Endothelial cell of umbilical vein (primary cell): ENCODE data around the gene PTCH2. TPM values are rescaled to one million over a fixed set of nuclear protein-coding genes. Genes with fewer than 3 reads are reported as not detected.

ENCODE experiments used
- BruUV-seq: library from RNA; stranded (reverse); fragments of 400-500 nt; replicated peaks from 2 replicates; lab custom pipeline; 2021; lab: Mats Ljungman, UMichigan
- CTCF ChIA-PET: fragments of 300-600, 350-600 bp; sonication (Branson Sonifier 250); formaldehyde crosslinking; loops from one replicate; lab custom pipeline; 2021; ENCODE audit warnings: antibody characterized with exemption, inconsistent platforms; lab: Charles Lee
- POLR2A ChIA-PET: fragments of 300-600, 350-600 bp; sonication (Branson Sonifier 250); formaldehyde crosslinking; loops from one replicate; lab custom pipeline; 2021; ENCODE audit warnings: antibody characterized with exemption, inconsistent platforms; lab: Charles Lee
- DNase-seq: peaks from one replicate; pipeline ENCODE4 v3.0.0-alpha.2; 2011; ENCODE audit warnings: low read depth, low spot score
- FAIRE-seq: peaks from 2 replicates; lab custom pipeline; 2011; peaks lifted over from hg19 to GRCh38; lab: Jason Lieb, UNC
- H2AFZ ChIP-seq: 2 replicates; pipeline ENCODE4 v1.6.0; 2012; ENCODE audit warnings: low read depth, low read length, control low read depth, inconsistent platforms
- H3K27ac ChIP-seq: 2 replicates; pipeline ENCODE4 v1.5.1; 2011; ENCODE audit warnings: low read depth, mild to moderate bottlenecking, control low read depth, low read length, moderate library complexity; ENCODE audit not compliant: insufficient read depth
- H3K27me3 ChIP-seq, 2 experiments: 2 replicates each; pipeline versions ENCODE4 v1.6.0 to v1.6.1; 2011; ENCODE audit warnings: low read length in 2 of 2, mixed read lengths in 1 of 2; ENCODE audit not compliant: control insufficient read depth in 2 of 2, insufficient read depth in 2 of 2
- H3K36me3 ChIP-seq, 2 experiments: 2 replicates in 1 of 2; 3 replicates in 1 of 2; pipeline ENCODE4 v1.5.1; 2011; ENCODE audit warnings: low read length in 2 of 2, mild to moderate bottlenecking in 1 of 2, moderate library complexity in 1 of 2; ENCODE audit not compliant: control insufficient read depth in 2 of 2, insufficient read depth in 2 of 2; ENCODE audit errors: extremely low read depth in 1 of 2
- H3K4me1 ChIP-seq: 3 replicates; pipeline ENCODE4 v1.5.1; 2011; ENCODE audit warnings: mild to moderate bottlenecking, low read length; ENCODE audit not compliant: control insufficient read depth, insufficient read depth; ENCODE audit errors: extremely low read depth
- H3K4me2 ChIP-seq: 2 replicates; pipeline ENCODE4 v1.6.1; 2011; ENCODE audit warnings: low read length, control low read depth, mixed read lengths; ENCODE audit not compliant: insufficient read depth
- H3K4me3 ChIP-seq, 3 experiments: fragments of 200-600 bp in 1 of 3; sonication (generic), shearing (Covaris generic) in 1 of 3; replicated peaks in 1 of 3; 2 replicates each; pipeline ENCODE4 v1.5.1; 2011 to 2016; ENCODE audit warnings: control low read depth in 3 of 3, low read length in 3 of 3, mild to moderate bottlenecking in 2 of 3, inconsistent platforms in 1 of 3, low read depth in 1 of 3, moderate library complexity in 1 of 3; ENCODE audit not compliant: insufficient read depth in 1 of 3
- H3K79me2 ChIP-seq: 2 replicates; pipeline ENCODE4 v1.6.0; 2012; ENCODE audit warnings: low read length, inconsistent platforms; ENCODE audit not compliant: control insufficient read depth, insufficient read depth
- H3K9ac ChIP-seq: replicated peaks from 2 replicates; pipeline ENCODE3; 2011; ENCODE audit warnings: low read length, control low read depth; ENCODE audit not compliant: insufficient read depth; ENCODE audit errors: extremely low read depth
- H3K9me1 ChIP-seq: replicated peaks from 3 replicates; pipeline ENCODE4 v1.6.0; 2011; ENCODE audit warnings: mild to moderate bottlenecking, low read length; ENCODE audit not compliant: control insufficient read depth, insufficient read depth; ENCODE audit errors: extremely low read depth
- H3K9me3 ChIP-seq: replicated peaks from 2 replicates; pipeline ENCODE4 v1.5.1; 2012; ENCODE audit warnings: low read length, inconsistent platforms; ENCODE audit not compliant: control insufficient read depth, insufficient read depth
- H4K20me1 ChIP-seq: replicated peaks from 2 replicates; pipeline ENCODE3; 2011; ENCODE audit warnings: mild to moderate bottlenecking, low read length; ENCODE audit not compliant: control insufficient read depth, insufficient read depth; ENCODE audit errors: extremely low read depth
- EZH2 ChIP-seq: IDR thresholded peaks from 2 replicates; pipeline ENCODE4 v1.6.1; 2012; ENCODE audit warnings: borderline replicate concordance, low read depth, mild to moderate bottlenecking, moderate library complexity, low read length, inconsistent platforms; ENCODE audit not compliant: severe bottlenecking
- FOS ChIP-seq: IDR thresholded peaks from 2 replicates; pipeline ENCODE4 v1.6.1; 2011; ENCODE audit warnings: mild to moderate bottlenecking, low read length, moderate library complexity, borderline replicate concordance; ENCODE audit not compliant: insufficient read depth
- GATA2 ChIP-seq: IDR thresholded peaks from 2 replicates; pipeline ENCODE4 v1.7.0; 2011; ENCODE audit warnings: low read depth, mild to moderate bottlenecking, moderate library complexity, mixed read lengths, low read length; ENCODE audit not compliant: insufficient read length, insufficient read depth
- JUN ChIP-seq: IDR thresholded peaks from 2 replicates; pipeline ENCODE4 v1.6.1; 2011; ENCODE audit warnings: borderline replicate concordance, low read depth; ENCODE audit not compliant: insufficient read length, insufficient read depth
- MYC ChIP-seq: IDR thresholded peaks from one replicate; pipeline ENCODE4 v1.6.1; 2011; ENCODE audit warnings: mild to moderate bottlenecking, low read depth, low read length
- POLR2A ChIP-seq: IDR thresholded peaks from 2 replicates; pipeline ENCODE4 v1.6.1; 2012; ENCODE audit warnings: low read depth, mild to moderate bottlenecking, control low read depth, low read length
- POLR2AphosphoS5 ChIP-seq: IDR thresholded peaks from 2 replicates; pipeline ENCODE4 v1.6.1; 2012; ENCODE audit warnings: low read depth, mild to moderate bottlenecking, control low read depth, low read length, moderate library complexity; ENCODE audit not compliant: insufficient read depth
- dilution Hi-C: fragments of 300-500 bp; cut with MboI; formaldehyde crosslinking; loops from one replicate; pipeline ENCODE4 v1.15.0; 2019; ENCODE audit warnings: low sequenced_read_pairs; ENCODE audit not compliant: extremely low pct_ligation_motif_present
- intact Hi-C: fragments of 100-400 bp; cut with micrococcal nuclease; formaldehyde crosslinking; loops from one replicate; pipeline ENCODE4 v1.10.0; 2022
- polyA plus RNA-seq, 4 experiments: library from polyadenylated mRNA; depleted of rRNA in 3 of 4; stranded (reverse) in 3 of 4; unstranded in 1 of 4; fragments of >200 nt; gene quantifications; 2 replicates each; pipeline versions ENCODE4 v1.2.1 to v1.2.3, GENCODE V29; 2011 to 2012; ENCODE audit warnings: missing spikeins in 1 of 4
- total RNA-seq: library from RNA; stranded (reverse); gene quantifications from 2 replicates; pipeline ENCODE4 v1.2.3, GENCODE V29; 2021
- TF ChIP-seq, protein P1 (sequence below): IDR thresholded peaks from 2 replicates; pipeline ENCODE4 v1.6.1; 2011; ENCODE audit not compliant: insufficient read depth, insufficient read length
- TF ChIP-seq, protein P2 (sequence below), 2 donors: IDR thresholded peaks; 1 replicate in 1 of 2; 2 replicates in 1 of 2; pipeline ENCODE4 v1.5.1; 2011; ENCODE audit warnings: low read length in 2 of 2, mild to moderate bottlenecking in 2 of 2, moderate library complexity in 2 of 2, control low read depth in 1 of 2, inconsistent platforms in 1 of 2, low read depth in 1 of 2; ENCODE audit not compliant: insufficient read depth in 1 of 2; ENCODE audit errors: extremely low read depth in 1 of 2

The PTCH2 gene
- total and polyA plus RNA-seq, 2 donors (not counting 3 experiments of a cell fraction or from before 2014, with no cell fraction given): 1.8 TPM

DNA sequence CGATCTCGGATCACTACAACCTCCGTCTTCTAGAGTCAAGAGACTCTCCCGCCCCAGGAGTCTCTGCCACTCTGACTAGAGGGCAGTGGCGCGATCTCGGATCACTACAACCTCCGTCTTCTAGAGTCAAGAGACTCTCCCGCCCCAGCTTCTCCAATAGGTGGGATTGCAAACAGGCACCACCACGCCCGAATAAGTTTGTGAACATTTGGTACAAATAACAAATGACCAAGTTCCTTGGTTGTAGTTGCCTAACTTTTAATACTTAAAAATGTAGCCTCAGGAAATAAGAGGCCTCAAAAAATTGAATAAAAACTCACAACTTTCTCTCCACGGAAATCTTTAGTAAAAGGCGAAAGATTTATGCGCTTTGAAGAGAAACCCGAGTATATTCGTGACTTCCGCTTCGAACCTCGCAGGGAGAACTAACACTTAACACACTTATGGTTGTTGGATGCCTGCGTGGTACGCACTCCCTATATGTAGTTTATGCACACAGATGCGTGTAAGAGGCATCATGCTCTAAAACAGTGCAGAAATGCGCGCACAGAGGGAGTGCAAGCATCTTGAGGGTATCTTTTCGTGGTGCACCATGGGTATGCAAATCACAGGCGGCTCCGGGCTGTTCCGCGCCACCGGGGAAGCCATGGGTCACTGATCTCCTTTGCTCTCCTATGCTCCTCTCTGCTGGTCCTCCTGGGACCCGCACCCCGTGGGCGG is 23.3 kb downstream of the PTCH2 start:
- no peaks in the 10 kb centered on the region for H3K27me3 ChIP-seq
- no peaks in the 10 kb centered on the region for H3K9me3 ChIP-seq
- H3K79me2 ChIP-seq: no peaks in the 10 kb centered on the region
- CTCF ChIA-PET: interaction anchor here (0.6 to 7.1 kb wide), 9 partner anchors 10 to 191 kb away, joined by 3 to 57 read pairs (median 6); partner anchors contain the start of genes BEST4, BTBD19, HECTD3 and PLK3
- FAIRE-seq (peak; percentile 98), DNase-seq (peak; percentile 82)
- H3K4me3 ChIP-seq: peak overlapping the region; percentile 5 to 62 (median 17)
- H3K9ac ChIP-seq: peak overlapping the region; percentile 90
- H3K4me2 ChIP-seq: peak overlapping the region; percentile 86
- dilution Hi-C loops (no loop called here), intact Hi-C loops (loop anchor here (1.0 kb wide), 5 partner anchors 8 to 89 kb away; partner anchors contain the start of gene DYNLT4)
- peaks cover 10% of the 10 kb centered on the region for H3K4me1 ChIP-seq
- H2AFZ ChIP-seq: peak overlapping the region; percentile 52
- H3K27ac ChIP-seq: peak overlapping the region; percentile 91
- no peaks in the 10 kb centered on the region for H3K9me1 ChIP-seq
- no peaks in the 10 kb centered on the region for H4K20me1 ChIP-seq
- POLR2A ChIA-PET: interaction anchor here (0.6 to 7.3 kb wide), 20 partner anchors 11 to 520 kb away, joined by 3 to 97 read pairs (median 5); partner anchors contain the start of genes BEST4, BTBD19, DYNLT4 and EIF2B3
- TF ChIP-seq MYC (no peak), POLR2A (peak; percentile 100), EZH2 (no peak), GATA2 (peak; percentile 40), POLR2AphosphoS5 (peak; percentile 100), FOS (no peak), JUN (no peak)
- TF ChIP-seq, protein P1, sequence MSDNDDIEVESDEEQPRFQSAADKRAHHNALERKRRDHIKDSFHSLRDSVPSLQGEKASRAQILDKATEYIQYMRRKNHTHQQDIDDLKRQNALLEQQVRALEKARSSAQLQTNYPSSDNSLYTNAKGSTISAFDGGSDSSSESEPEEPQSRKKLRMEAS: no peak
- TF ChIP-seq, protein P2, sequence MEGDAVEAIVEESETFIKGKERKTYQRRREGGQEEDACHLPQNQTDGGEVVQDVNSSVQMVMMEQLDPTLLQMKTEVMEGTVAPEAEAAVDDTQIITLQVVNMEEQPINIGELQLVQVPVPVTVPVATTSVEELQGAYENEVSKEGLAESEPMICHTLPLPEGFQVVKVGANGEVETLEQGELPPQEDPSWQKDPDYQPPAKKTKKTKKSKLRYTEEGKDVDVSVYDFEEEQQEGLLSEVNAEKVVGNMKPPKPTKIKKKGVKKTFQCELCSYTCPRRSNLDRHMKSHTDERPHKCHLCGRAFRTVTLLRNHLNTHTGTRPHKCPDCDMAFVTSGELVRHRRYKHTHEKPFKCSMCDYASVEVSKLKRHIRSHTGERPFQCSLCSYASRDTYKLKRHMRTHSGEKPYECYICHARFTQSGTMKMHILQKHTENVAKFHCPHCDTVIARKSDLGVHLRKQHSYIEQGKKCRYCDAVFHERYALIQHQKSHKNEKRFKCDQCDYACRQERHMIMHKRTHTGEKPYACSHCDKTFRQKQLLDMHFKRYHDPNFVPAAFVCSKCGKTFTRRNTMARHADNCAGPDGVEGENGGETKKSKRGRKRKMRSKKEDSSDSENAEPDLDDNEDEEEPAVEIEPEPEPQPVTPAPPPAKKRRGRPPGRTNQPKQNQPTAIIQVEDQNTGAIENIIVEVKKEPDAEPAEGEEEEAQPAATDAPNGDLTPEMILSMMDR (IDR thresholded peaks at IDR 0.05; ENCODE audit: extremely low read depth in 1 of 2, insufficient read depth in 1 of 2, low read depth in 1 of 2, low read length in 2 of 2): no peak
- TSS peak; percentile 99 for BruUV-seq
- H3K36me3 ChIP-seq: peaks cover 7% of the 10 kb centered on the region in 2 experiments
